Activated T-cell treated with anti-CD3 and anti-CD28 coated beads, Interleukin-2, amount 50 U/mL, for 72 hours (primary cell): ENCODE measurements around the gene HOXD4. TPM values are rescaled to one million over a fixed set of nuclear protein-coding genes. Genes with fewer than 3 reads are reported as not detected.

Source experiments
- ATAC-seq, 2 donors: fragments of 150-1000 bp; cut with Tn5 transposase; replicated peaks in 1 of 2; 2 replicates each; pipeline ENCODE4 v1.10.0; 2021; ENCODE audit warnings: moderate library complexity in 2 of 2, mild to moderate bottlenecking in 1 of 2
- DNase-seq, 2 donors: peaks; one replicate each; pipeline ENCODE4 v3.0.0; 2021 to 2022; ENCODE audit warnings: mixed read lengths in 1 of 2
- H3K27ac Mint-ChIP-seq: one replicate; pipeline ENCODE4 v1.8.0; 2022; ENCODE audit warnings: mild to moderate bottlenecking, moderate library complexity, mixed read lengths
- H3K27me3 Mint-ChIP-seq: one replicate; pipeline ENCODE4 v1.8.0; 2022; ENCODE audit warnings: low read depth, mixed read lengths
- H3K36me3 Mint-ChIP-seq, 2 donors: one replicate each; pipeline ENCODE4 v1.8.0; 2022; ENCODE audit warnings: mixed read lengths in 2 of 2, mild to moderate bottlenecking in 1 of 2; ENCODE audit not compliant: insufficient read depth in 2 of 2
- H3K4me1 Mint-ChIP-seq: one replicate; pipeline ENCODE4 v1.8.0; 2022; ENCODE audit warnings: low read depth, mixed read lengths
- H3K4me3 Mint-ChIP-seq, 2 donors: one replicate each; pipeline ENCODE4 v1.8.0; 2022; ENCODE audit warnings: mild to moderate bottlenecking in 2 of 2, mixed read lengths in 2 of 2, moderate library complexity in 2 of 2
- H3K9me3 Mint-ChIP-seq, 2 donors: one replicate each; pipeline ENCODE4 v1.8.0; 2022; ENCODE audit warnings: mixed read lengths in 2 of 2
- total RNA-seq, 2 donors: library from RNA; stranded (reverse); gene quantifications; one replicate each; pipeline ENCODE4 v1.2.3, GENCODE V29; 2022

Gene HOXD4
- total RNA-seq, 2 donors from 2014 or later: not detected

DNA sequence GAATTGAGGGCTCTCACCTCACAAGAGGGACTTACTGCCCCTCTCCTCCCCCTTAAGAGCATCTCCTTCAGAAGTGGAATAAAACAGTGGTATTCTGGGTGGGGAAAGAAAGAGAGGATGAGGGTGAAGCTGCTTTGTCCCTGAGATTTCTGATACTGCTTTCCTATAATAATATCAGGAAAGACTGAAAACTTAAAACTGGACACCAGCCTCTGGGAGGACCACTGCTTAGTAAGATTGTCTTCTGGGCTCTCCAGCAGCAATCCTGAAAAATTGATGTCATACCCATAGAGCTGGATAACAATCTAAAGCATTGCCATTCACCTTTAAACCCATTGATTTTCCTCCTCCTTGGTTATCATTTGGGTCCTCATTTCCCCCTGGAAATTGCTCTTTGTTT lies 4.7 kb upstream of the HOXD4 start:
- ATAC-seq: no peak
- Mint-ChIP-seq H3K27ac (no peak overlapping the region), H3K36me3 (no peaks in the 10 kb centered on the region), H3K27me3 (peaks cover 88% of the 10 kb centered on the region), H3K9me3 (no peaks in the 10 kb centered on the region), H3K4me1 (peaks cover 4% of the 10 kb centered on the region), H3K4me3 (no peak overlapping the region)
- no peak for DNase-seq

DNA sequence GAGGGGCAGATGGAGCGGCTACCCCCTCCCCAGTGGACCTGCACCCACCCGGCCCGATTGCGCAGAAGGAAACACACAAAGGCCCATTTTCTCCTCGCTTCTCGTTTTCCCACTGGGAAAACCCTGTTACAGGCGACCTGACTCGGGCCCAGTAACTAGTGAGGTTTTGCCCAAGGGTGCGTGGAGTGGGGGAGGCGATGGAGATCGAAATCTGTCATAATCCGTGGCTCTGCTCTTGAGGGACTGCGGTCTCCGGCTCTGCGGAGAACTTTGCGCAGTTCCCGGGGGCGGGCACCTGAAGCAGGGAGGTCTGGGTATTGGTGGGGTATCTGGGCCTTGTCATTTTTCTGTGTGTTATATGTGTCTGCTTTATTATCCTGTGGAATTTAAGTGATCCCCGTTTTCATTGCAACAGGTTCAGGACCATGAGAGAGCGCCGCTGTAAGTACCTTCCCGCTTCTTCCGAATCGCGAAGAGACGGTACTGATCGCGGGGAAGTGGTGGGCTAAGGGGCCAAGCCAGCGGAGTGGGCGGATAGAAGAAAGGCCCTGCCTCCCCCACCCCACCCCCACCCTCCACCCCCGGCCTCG lies 4.0 kb upstream of the HOXD4 start:
- no peaks in the 10 kb centered on the region for H3K36me3 Mint-ChIP-seq
- no peaks in the 10 kb centered on the region for H3K9me3 Mint-ChIP-seq
- no peak overlapping the region for H3K4me3 Mint-ChIP-seq
- DNase-seq (no peak), ATAC-seq (no peak)
- H3K27me3 Mint-ChIP-seq: peaks cover 81% of the 10 kb centered on the region
- H3K27ac Mint-ChIP-seq: no peak overlapping the region
- H3K4me1 Mint-ChIP-seq: peaks cover 4% of the 10 kb centered on the region

DNA sequence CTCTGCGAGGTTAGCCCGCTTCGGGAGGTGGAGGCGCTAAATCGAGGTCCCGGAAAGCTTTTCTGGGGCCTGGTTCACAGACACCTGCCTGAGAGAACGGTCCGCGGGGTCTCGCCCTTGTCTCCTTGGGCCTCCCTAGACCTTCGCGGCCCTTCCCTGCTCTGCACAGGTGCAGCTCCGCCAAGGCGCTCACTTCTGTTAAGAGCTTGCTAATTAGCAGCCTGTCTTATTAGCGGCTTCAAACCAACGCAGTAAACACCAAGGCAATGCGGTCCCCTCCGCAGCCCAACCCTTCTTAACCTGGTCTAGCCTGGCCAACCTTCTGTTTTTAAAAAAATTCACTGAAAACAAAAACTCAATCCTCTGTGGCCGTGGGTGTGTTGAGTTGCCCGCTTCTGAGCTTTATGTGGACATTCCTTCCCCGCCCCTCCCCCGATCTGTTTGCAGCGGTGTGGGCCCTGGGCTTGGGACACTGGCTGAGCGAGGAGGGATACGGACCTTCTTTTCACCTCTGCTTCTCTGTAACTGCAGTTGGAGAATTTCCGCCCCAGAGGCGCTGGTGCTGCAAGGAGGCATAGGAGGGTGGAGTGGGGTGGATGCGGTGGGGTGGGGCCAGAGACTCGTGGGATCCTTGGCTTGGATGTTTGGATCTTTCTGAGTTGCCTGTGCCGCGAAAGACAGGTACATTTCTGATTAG lies 3.4 kb upstream of the HOXD4 start:
- peaks cover 80% of the 10 kb centered on the region for H3K27me3 Mint-ChIP-seq
- ATAC-seq (no peak), DNase-seq (no peak)
- no peak overlapping the region for H3K27ac Mint-ChIP-seq
- no peaks in the 10 kb centered on the region for H3K36me3 Mint-ChIP-seq
- H3K9me3 Mint-ChIP-seq: no peaks in the 10 kb centered on the region
- H3K4me3 Mint-ChIP-seq: no peak overlapping the region
- H3K4me1 Mint-ChIP-seq: peaks cover 4% of the 10 kb centered on the region

DNA sequence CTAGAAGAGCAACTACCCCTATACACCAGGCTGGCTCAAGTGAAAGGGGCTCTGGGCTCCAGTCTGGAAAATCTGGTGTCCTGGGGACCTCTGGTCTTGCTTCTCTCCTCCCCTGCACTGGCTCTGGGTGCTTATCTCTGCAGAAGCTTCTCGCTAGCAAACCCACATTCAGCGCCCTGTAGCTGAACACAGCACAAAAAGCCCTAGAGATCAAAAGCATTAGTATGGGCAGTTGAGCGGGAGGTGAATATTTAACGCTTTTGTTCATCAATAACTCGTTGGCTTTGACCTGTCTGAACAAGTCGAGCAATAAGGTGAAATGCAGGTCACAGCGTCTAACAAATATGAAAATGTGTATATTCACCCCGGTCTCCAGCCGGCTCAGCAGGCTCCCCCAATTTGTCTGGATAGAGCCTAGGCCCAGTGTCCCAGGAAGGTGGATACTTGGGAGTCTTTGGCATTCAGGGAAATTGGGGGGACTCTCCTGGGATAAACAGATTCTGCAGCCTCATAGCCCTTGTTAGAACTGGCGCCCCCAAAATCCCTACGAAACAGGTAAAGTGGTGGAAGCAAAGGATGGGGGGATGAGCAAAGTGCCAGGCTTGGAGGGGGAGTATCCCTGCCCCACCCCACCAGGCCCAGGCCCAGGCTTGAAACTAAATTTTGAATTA lies 2.5 kb upstream of the HOXD4 start:
- ATAC-seq (no peak), DNase-seq (no peak)
- Mint-ChIP-seq H3K36me3 (no peaks in the 10 kb centered on the region), H3K27ac (no peak overlapping the region), H3K9me3 (no peaks in the 10 kb centered on the region), H3K4me3 (no peak overlapping the region), H3K4me1 (peaks cover 4% of the 10 kb centered on the region), H3K27me3 (peaks cover 83% of the 10 kb centered on the region)

DNA sequence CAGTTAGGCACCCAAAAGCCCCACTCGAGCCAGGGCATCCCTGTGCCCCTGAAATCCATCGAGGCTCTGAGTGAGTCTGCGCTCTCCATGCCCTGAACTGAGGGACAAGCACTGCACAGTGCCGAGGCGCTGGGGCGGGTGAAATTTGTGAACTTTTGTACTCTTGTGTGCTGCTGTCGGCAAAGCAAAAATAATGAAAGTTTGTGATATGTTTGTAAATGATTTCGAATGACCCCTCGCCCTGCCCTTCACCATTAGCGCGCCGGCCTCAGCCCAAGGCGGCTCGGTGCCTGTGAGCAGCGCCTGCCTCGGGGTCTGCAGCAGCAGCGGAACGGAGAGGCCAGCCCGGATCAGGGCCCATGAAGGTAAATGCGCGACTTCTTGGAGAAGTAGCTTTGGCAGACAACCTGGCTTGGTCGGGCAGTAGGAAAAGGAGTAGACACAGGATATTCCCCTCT lies 1.8 kb upstream of the HOXD4 start:
- Mint-ChIP-seq H3K4me1 (peaks cover 4% of the 10 kb centered on the region), H3K27me3 (peaks cover 89% of the 10 kb centered on the region), H3K27ac (no peak overlapping the region), H3K36me3 (no peaks in the 10 kb centered on the region), H3K9me3 (no peaks in the 10 kb centered on the region), H3K4me3 (no peak overlapping the region)
- ATAC-seq (no peak), DNase-seq (no peak)

DNA sequence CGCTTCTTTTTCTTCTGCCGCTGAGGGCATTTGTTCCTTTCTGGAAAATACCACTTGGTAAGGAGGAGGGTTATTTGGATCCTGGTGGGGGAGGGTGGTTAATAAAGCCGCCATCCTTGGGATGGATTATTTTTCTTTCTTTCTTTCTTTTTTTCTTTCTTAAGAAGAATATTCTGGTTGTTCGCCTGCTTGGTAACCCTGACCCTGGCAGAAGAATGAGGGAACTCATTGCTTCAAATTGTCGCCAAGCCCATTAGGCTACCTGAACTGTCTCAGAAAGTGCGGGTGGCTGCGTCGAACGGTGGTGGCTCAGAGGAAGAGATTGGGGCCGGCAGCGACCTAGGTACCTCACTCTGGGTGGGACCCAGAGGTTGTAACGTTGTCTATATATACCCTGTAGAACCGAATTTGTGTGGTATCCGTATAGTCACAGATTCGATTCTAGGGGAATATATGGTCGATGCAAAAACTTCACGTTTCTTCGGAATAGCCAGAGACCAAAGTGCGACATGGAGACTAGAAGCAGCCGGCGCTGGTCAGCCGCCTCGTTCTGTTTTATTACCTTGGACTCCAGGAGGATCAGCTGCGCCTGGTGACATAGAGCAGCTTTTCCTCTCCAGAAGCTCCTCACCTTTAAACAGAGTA lies 1.3 kb upstream of the HOXD4 start:
- ATAC-seq (no peak), DNase-seq (no peak)
- no peak overlapping the region for H3K27ac Mint-ChIP-seq
- H3K4me1 Mint-ChIP-seq: peaks cover 4% of the 10 kb centered on the region
- no peaks in the 10 kb centered on the region for H3K36me3 Mint-ChIP-seq
- no peaks in the 10 kb centered on the region for H3K9me3 Mint-ChIP-seq
- H3K4me3 Mint-ChIP-seq: peak overlapping the region in 1 of 2 donors; percentile 1
- H3K27me3 Mint-ChIP-seq: peaks cover 89% of the 10 kb centered on the region

DNA sequence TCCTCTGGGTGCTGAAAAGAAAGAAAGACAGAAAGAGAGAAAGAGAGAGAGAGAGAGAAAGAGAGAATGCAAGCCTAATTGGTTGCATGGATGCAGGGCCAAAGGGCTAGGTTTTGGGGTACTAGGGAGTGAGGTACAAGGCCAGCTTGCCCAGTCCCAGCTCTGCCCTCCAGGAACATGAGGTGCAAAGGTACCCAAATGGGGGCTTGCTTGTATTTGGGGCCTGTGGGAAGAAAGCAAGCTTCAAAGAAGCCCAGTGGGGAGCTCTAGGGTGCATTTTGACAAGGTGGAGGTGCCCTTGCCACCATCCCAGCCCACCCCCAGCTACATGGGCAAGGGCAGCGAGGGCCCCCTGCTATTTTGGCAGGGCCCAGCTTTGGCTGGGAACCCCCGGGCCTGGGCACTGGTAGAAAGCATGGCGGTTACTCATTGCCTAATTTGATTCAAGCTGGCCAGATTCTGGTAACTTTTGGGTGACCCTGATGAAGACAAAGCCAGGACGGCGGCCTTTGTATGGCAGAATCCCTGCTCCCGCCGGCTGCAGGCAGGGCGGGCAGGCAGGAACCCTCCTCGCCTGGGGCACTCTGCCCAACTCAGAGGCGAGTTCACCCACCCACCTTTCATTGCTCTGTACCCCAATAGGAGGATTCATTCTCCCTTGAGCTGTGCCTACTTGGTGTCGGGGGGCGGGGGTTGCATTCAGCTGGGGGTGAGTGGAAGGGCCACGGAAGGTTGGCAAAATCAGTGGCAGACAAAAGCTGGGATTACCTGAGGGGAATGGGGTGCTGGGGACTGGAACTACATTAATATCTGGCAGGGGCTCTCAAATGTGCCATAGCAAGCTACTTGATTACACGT lies 537 bp upstream of the HOXD4 start:
- Mint-ChIP-seq H3K4me1 (peaks cover 4% of the 10 kb centered on the region), H3K36me3 (no peaks in the 10 kb centered on the region), H3K27me3 (peaks cover 89% of the 10 kb centered on the region), H3K4me3 (peak overlapping the region in 1 of 2 donors; percentile 1), H3K9me3 (no peaks in the 10 kb centered on the region), H3K27ac (no peak overlapping the region)
- ATAC-seq: no peak
- no peak for DNase-seq

DNA sequence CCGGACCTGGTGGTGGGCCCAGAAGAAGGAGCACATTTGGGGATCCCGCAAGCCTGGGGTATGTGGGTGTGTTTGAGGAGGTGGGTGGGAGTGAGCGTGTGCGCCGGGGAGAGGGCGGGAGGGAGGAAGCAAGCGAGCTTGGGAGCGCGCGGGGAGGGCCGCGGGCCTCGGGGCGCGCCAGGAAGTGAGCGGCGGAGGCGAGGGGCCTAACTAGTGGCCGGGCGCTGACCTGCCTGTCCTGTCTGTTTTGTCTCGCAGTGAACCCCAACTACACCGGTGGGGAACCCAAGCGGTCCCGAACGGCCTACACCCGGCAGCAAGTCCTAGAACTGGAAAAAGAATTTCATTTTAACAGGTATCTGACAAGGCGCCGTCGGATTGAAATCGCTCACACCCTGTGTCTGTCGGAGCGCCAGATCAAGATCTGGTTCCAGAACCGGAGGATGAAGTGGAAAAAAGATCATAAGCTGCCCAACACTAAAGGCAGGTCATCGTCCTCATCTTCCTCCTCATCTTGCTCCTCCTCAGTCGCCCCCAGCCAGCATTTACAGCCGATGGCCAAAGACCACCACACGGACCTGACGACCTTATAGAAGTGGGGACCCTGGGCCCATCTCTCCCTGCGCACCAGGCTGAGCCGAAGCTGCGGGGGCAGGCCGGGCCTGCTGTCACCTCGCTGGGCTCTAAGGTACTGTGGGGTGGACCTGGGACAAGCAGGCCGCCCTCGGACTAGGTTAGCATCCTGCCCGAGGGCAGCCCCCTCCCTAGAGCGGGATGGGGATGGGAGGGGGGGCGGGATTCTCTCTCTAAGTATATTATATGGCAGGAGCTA lies 1.2 kb downstream of the HOXD4 start:
- Mint-ChIP-seq H3K36me3 (no peaks in the 10 kb centered on the region), H3K27me3 (peaks cover 87% of the 10 kb centered on the region)

DNA sequence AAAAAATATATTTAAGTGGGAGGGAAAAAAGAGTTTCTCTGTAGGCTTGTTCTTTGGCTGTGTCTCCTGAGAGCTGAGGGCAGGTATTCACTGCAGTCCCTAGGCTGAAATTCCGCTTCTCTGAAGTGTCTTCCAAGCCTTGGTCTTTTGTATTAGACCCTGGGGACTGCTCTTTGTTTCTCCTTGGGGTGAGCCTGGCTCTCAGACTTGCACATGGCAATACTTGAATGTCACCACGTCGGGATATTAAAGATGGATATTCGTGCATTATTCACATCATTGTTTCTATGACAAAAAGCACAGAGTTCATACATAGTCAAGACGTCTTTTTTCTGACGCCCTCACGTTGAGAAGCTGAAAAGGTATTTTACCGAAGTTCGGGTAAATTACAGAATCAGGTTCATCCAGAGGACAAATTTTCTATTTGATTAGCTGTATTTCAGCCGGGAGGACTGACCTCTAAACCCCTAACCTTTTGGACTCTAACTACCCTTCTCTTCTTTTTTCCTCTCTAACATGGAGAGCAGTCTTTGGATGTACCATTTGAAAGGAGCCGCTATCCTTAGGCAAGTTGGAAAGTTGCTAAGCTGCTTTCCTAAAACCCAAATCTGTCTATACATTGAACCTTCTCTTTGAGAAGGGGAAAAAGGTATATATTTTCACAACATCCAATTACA lies 3.4 kb downstream of the HOXD4 start:
- Mint-ChIP-seq H3K9me3 (no peaks in the 10 kb centered on the region), H3K27me3 (peaks cover 76% of the 10 kb centered on the region), H3K36me3 (no peaks in the 10 kb centered on the region), H3K4me3 (no peak overlapping the region), H3K27ac (no peak overlapping the region), H3K4me1 (peaks cover 14% of the 10 kb centered on the region)
- DNase-seq: no peak
- no peak for ATAC-seq

More for the DNA sequence above, 1.2 kb downstream of the HOXD4 start:
- Mint-ChIP-seq H3K27ac (no peak overlapping the region), H3K9me3 (no peaks in the 10 kb centered on the region), H3K4me1 (peaks cover 8% of the 10 kb centered on the region), H3K4me3 (peak overlapping the region; percentile 37 to 57)
- ATAC-seq: no peak
- no peak for DNase-seq

DNA sequence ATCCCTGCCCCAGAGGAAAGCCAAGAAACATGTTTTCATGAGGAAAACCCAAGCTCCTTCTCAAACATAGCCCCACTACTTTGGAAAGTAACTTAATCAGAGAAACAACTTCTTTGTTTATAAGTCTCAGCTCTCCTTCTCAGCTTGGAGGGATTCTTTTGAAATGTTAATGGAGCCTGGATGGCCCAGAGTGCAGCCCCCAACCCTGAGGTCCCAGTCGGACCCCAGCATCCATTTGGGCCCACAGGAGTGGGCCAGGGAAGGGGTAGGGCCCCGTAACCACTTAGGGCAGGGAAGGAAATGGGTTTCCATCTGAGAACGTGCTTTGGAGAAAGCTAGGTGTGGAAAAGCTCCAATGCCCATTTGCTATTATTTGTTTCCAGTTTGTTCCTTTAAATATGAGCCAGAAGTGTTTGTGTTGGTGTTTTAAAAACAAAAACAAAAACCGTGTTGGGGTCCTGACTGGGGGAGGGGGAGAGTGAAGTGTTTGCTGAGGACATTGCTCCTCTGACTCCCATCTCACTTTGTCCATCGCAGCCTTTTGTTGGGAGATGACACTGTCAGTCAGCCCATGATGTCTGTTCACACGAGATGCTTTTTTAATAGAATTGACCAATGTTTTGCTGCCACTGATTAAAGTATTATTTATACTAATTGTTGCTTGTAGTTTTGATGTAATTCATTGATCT lies 4.2 kb downstream of the HOXD4 start:
- H3K9me3 Mint-ChIP-seq: no peaks in the 10 kb centered on the region
- H3K27me3 Mint-ChIP-seq: peaks cover 72% of the 10 kb centered on the region
- H3K4me1 Mint-ChIP-seq: peaks cover 14% of the 10 kb centered on the region
- DNase-seq (no peak), ATAC-seq (no peak)
- no peak overlapping the region for H3K4me3 Mint-ChIP-seq
- H3K36me3 Mint-ChIP-seq: no peaks in the 10 kb centered on the region
- H3K27ac Mint-ChIP-seq: no peak overlapping the region

DNA sequence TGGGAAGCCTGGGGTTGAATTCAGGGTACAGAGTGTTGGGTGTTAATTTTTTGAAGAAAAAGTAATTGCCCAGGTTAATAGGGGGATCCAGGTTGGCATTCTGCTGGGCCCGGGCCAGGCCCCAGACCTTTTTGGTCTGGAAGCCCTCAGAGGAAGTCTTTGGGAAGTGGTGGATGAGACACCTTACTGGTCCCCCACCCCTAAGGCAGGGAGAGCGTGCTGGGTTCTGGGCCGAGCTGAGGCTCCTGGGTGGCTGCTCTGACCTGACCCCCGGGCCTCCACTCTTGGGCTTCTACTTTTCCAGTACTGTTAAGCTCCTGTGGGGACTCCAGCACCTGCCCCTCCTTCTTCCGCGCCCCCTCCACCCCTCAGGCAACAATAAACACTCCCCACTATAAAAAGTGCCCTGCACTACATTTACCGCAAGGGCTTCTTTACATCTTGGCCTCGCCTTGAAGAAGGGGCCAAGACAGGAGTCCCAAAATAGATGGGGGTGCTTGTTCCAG lies 5.0 kb downstream of the HOXD4 start:
- Mint-ChIP-seq H3K4me3 (peak overlapping the region in 1 of 2 donors; percentile 46), H3K27ac (no peak overlapping the region), H3K4me1 (peaks cover 14% of the 10 kb centered on the region), H3K9me3 (no peaks in the 10 kb centered on the region), H3K27me3 (peaks cover 72% of the 10 kb centered on the region), H3K36me3 (peaks cover 0 to 1% of the 10 kb centered on the region in 2 donors)
- DNase-seq: no peak
- ATAC-seq: no peak
